GM18909 (cell line): ENCODE data around the gene MACROD1.
"Not testable (repeated sequence)": the region's sequence is repeated elsewhere in the genome, so short reads cannot be mapped to it uniquely, and the experiment has no call there.

Experiments used
- ATAC-seq: cut with Tn5 transposase; IDR thresholded peaks from one replicate; pipeline ENCODE4 v1.9.1; 2021; ENCODE audit warnings: mild to moderate bottlenecking; ENCODE audit not compliant: unreplicated experiment, poor library complexity

The MACROD1 gene

GRCh38 chr11:64063777-64064176, 102.1 kb downstream of the MACROD1 start:
- ATAC-seq = no peak

- no peak for ATAC-seq
Measured at GRCh38 chr11:64062185-64063039, 103.5 kb downstream of the MACROD1 start.

GRCh38 chr11:64060861-64061444, 105.0 kb downstream of the MACROD1 start:
- ATAC-seq = no peak

- no peak for ATAC-seq
Measured at GRCh38 chr11:64060263-64060860, 105.6 kb downstream of the MACROD1 start.

- no peak for ATAC-seq
Measured at GRCh38 chr11:64059339-64060140, 106.4 kb downstream of the MACROD1 start.

- no peak for ATAC-seq
Measured at GRCh38 chr11:64058494-64058893, 107.4 kb downstream of the MACROD1 start.

- ATAC-seq = no peak
Measured at GRCh38 chr11:64057890-64058289, 108.0 kb downstream of the MACROD1 start.

DNA sequence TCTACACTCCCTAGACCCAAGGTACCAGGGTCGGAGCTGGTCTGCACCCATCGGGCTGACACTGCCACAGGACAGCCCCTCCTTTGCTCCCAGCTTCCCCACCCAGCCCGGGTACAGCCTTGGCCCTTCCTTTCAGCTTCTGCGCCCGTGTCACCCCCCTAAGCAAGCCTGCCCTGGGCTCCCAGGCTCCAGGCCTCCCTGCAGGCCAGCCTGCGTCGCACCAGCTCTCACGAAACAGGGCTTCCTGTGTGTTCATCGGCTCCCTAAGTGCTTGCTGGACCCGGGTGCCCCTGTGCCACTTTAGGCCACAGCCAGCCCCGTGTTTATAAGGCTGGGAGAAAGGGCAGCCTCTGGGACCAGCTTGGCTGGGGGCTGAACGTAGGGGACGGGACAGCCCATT, 109.1 kb downstream of the MACROD1 start:
- no peak for ATAC-seq

GRCh38 chr11:64056213-64056785, 109.6 kb downstream of the MACROD1 start:
- ATAC-seq = no peak

DNA sequence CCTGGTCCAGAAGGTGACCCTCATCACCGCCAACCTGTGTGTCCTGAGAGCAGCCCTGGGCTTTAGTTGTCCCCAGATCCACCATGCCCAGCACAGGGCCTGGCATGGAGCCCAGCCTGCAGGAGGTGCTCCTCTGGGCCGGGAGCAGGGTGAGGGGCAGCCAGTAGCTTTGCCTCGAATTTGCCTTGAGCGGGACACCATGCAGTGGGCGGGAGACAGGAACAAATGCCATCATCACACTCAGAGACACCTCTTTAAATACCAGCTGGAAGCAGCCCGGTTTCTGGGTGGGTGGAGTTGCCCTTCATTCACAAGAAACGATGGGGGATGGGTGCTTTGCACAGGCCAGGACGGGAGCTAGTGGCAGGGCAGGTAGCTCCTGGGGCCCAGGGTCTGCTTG, 110.8 kb downstream of the MACROD1 start:
- ATAC-seq = no peak

DNA sequence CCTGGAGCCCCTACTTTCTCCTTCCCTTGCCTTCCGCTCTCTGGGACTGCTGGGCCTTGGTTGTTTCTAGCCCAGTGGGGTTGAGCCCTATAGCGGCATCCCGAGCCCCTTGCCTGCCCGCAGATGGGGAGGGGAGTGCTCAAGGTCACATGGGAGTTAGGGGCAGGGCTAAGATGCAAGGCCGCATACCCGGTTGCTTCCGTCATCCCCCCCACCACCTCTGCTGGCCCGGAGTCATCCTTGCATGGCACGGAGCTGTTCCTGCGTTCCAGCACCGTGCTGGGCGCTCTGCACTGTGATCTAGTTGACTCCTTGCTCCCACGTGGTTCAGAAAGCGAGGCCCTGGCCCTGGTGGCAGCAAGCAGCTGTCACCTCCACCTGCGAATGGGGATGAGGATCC, 112.2 kb downstream of the MACROD1 start:
- ATAC-seq = no peak

- ATAC-seq = no peak
Measured at GRCh38 chr11:64052938-64053622, 112.8 kb downstream of the MACROD1 start.

- no peak for ATAC-seq
Measured at GRCh38 chr11:64052436-64052835, 113.5 kb downstream of the MACROD1 start.

GRCh38 chr11:64051297-64051696, 114.6 kb downstream of the MACROD1 start:
- ATAC-seq = no peak

GRCh38 chr11:64049509-64049908, 116.4 kb downstream of the MACROD1 start:
- no peak for ATAC-seq

DNA sequence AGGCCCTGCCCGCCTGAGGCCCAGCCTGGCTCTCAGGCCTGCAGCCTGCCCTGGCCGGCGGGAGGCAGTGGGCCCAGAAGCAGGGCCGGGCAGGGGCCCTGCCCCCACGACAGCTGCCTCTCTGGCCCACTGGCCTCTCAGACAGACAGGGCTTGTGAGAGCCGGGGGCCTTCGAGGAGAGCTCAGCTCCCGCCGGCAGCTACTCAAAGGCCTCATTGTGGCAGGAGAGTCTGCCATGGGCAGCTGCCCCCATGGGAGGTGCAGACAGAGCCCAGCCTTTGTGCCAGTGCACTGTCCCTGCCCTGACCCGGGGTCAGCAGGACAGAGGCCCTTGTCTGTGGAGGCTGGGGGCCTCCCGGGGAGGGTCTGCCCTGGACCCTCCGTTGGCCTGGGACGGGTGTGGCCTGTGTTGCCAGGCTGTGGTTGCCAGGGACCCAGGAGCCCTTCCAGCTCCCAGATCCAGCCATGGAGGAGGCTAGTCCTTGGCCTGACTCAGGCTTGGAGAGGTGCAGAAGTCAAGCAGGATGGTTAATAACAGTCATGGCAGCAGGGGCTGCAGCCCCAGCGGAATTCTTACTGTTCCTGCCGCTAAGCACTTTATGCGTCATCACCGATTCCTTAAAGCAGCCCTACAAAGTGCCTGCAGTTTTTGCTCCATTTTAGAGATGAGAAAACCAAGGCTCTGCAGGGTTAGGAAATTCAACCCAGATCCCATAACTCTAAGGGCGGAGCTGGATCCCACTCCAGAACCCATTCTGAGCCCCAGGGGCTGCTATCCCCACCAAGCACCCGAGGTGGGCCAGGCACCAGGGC, 117.7 kb downstream of the MACROD1 start:
- ATAC-seq = no peak

DNA sequence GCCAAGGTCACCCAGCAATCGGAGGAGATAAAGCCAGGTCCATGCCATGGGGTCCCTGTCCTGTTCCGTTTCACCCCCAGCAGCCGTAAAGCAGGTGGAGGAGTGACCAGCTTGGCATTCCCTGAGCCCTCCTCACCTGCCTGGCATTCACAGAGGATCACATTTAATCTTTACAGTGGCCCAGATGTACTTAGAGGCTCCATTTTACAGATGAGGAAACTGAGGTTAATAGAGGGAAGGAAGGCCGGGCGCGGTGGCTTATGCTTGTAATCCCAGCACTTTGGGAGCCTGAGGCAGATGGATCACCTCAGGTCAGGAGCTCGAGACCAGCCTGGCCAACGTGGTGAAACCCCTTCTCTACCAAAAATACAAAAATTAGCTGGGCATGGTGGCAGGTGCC, 118.5 kb downstream of the MACROD1 start:
- not testable (repeated sequence) for ATAC-seq

DNA sequence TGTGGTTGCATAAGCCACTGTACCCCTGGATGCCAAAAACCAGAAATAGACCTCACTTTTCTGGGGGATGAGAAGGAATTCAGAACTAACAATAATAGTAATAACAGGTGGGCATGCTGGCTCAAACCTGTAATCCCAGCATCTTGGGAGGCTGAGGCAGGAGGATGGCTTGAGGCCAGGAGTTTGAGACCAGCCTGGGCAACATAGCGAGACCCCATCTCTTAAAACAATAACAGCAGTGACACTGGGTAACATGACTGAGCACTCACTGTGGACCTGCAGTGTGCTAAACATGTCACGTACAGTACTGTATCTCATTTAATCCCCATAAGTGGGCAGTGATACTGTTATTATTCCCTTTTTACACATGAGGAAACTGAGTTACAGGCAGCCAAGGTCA, 120.2 kb downstream of the MACROD1 start:
- ATAC-seq = no peak
